OCI-LY7 (cell line): ENCODE data around the gene CTNNA3. TPM values are rescaled to one million over a fixed set of nuclear protein-coding genes. Genes with fewer than 3 reads are reported as not detected.
"Not testable (repeated sequence)": the region's sequence is repeated elsewhere in the genome, so short reads cannot be mapped to it uniquely, and the experiment has no call there.

Experiments used
- BruUV-seq: library from RNA; stranded (reverse); fragments of 400-500 nt; replicated peaks from 2 replicates; lab custom pipeline; 2021; lab: Mats Ljungman, UMichigan
- CTCF ChIA-PET: fragments of 300-600 bp; sonication (Branson Sonifier 250); formaldehyde crosslinking; loops from one replicate; lab custom pipeline; 2022; ENCODE audit warnings: antibody characterized with exemption; ENCODE audit not compliant: unreplicated experiment; lab: Charles Lee
- POLR2A ChIA-PET: fragments of 300-600 bp; sonication (Branson Sonifier 250); formaldehyde crosslinking; loops from one replicate; lab custom pipeline; 2022; ENCODE audit warnings: antibody characterized with exemption; lab: Charles Lee
- DNase-seq: peaks from one replicate; pipeline ENCODE4 v3.0.0-alpha.2; 2015; ENCODE audit warnings: low spot score
- H2AFZ ChIP-seq: fragments of 200-600 bp; sonication (generic), shearing (Covaris generic); 2 replicates; pipeline ENCODE4 v1.6.1; 2014; ENCODE audit warnings: mild to moderate bottlenecking, antibody characterized with exemption, low read length, moderate library complexity
- H3K27ac ChIP-seq: fragments of 200-600 bp; sonication (generic); 2 replicates; pipeline ENCODE4 v1.5.1; 2014; ENCODE audit warnings: mixed run types, low read depth, mild to moderate bottlenecking, moderate library complexity, low read length, inconsistent platforms; ENCODE audit not compliant: poor library complexity, severe bottlenecking
- H3K36me3 ChIP-seq: fragments of 200-600 bp; sonication (generic); 2 replicates; pipeline ENCODE4 v1.6.1; 2014; ENCODE audit warnings: mild to moderate bottlenecking, antibody characterized with exemption, low read length, moderate library complexity, mixed read lengths; ENCODE audit not compliant: insufficient read depth
- H3K4me1 ChIP-seq: fragments of 200-600 bp; sonication (generic); 2 replicates; pipeline ENCODE4 v1.5.1; 2014; ENCODE audit warnings: mild to moderate bottlenecking, low read length; ENCODE audit not compliant: insufficient read depth, poor library complexity, severe bottlenecking
- H3K4me2 ChIP-seq: fragments of 200-600 bp; sonication (generic); 2 replicates; pipeline ENCODE4 v1.6.1; 2014; ENCODE audit warnings: mild to moderate bottlenecking, low read length
- H3K4me3 ChIP-seq: fragments of 200-600 bp; sonication (generic); 2 replicates; pipeline ENCODE4 v1.5.1; 2014; ENCODE audit warnings: mild to moderate bottlenecking, low read depth, low read length; ENCODE audit not compliant: poor library complexity, severe bottlenecking
- H3K79me2 ChIP-seq: fragments of 200-600 bp; sonication (generic); 2 replicates; pipeline ENCODE4 v1.6.1; 2016; ENCODE audit warnings: low read depth, mild to moderate bottlenecking, low read length, moderate library complexity, mixed read lengths; ENCODE audit not compliant: insufficient read depth
- H3K9me2 ChIP-seq: fragments of 200-600 bp; sonication (generic); 2 replicates; pipeline ENCODE4 v1.6.1; 2016; ENCODE audit warnings: mild to moderate bottlenecking, low read length, mixed read lengths; ENCODE audit not compliant: insufficient read depth
- H3K9me3 ChIP-seq: fragments of 200-600 bp; sonication (generic); 2 replicates; pipeline ENCODE4 v1.6.1; 2014; ENCODE audit warnings: mild to moderate bottlenecking, mixed run types, low read length, mixed read lengths
- H4K20me1 ChIP-seq: fragments of 200-600 bp; sonication (generic); 2 replicates; pipeline ENCODE4 v1.6.1; 2014; ENCODE audit warnings: mild to moderate bottlenecking, antibody characterized with exemption, low read length, moderate library complexity, mixed read lengths; ENCODE audit not compliant: insufficient read depth
- CTCF ChIP-seq: fragments of 200-600 bp; sonication (generic); conservative IDR thresholded peaks from 2 replicates; pipeline ENCODE4 v1.5.1; 2014; ENCODE audit warnings: mild to moderate bottlenecking, antibody characterized with exemption, low read length, moderate library complexity, mixed read lengths
- EZH2phosphoT487 ChIP-seq: fragments of 200-600 bp; sonication (generic); IDR thresholded peaks from 2 replicates; pipeline ENCODE4 v1.6.1; 2018; ENCODE audit warnings: low read depth, borderline replicate concordance, mild to moderate bottlenecking, mixed run types, antibody characterized with exemption, low read length, moderate library complexity, mixed read lengths
- intact Hi-C: fragments of 100-400 bp; cut with micrococcal nuclease; formaldehyde crosslinking; loops from one replicate; pipeline ENCODE4 v1.10.0; 2022; ENCODE audit not compliant: unreplicated experiment
- total RNA-seq, 2 experiments: library from RNA; depleted of rRNA in 1 of 2; stranded (reverse); fragments of >200 nt in 1 of 2; shearing (Covaris generic) in 1 of 2; gene quantifications; 2 replicates each; pipeline ENCODE4 v1.2.3, GENCODE V29; 2014 to 2022

The CTNNA3 gene
- total RNA-seq, 2 experiments from 2014 or later: not detected

- H3K27ac ChIP-seq: no peak overlapping the region
- no TSS peak for BruUV-seq
- ChIA-PET POLR2A (no interaction called here), CTCF (no interaction called here)
- no peak overlapping the region for H3K4me3 ChIP-seq
- DNase-seq: no peak
- no peaks in the 10 kb centered on the region for H3K9me3 ChIP-seq
- no peak overlapping the region for H3K4me2 ChIP-seq
- intact Hi-C loops: no loop called here
- H3K36me3 ChIP-seq: no peaks in the 10 kb centered on the region
- no peaks in the 10 kb centered on the region for H4K20me1 ChIP-seq
- no peaks in the 10 kb centered on the region for H3K79me2 ChIP-seq
- H3K9me2 ChIP-seq: no peaks in the 10 kb centered on the region
- H2AFZ ChIP-seq: no peak overlapping the region
- no peaks in the 10 kb centered on the region for H3K4me1 ChIP-seq
- TF ChIP-seq CTCF (no peak), EZH2phosphoT487 (no peak)
Measured at GRCh38 chr10:66349076-66349475, 1346.9 kb downstream of the CTNNA3 start.

- Histone ChIP-seq H2AFZ (no peak overlapping the region), H3K4me1 (no peaks in the 10 kb centered on the region), H3K27ac (no peak overlapping the region), H3K9me2 (no peaks in the 10 kb centered on the region), H3K36me3 (no peaks in the 10 kb centered on the region), H3K4me2 (no peak overlapping the region), H3K9me3 (no peaks in the 10 kb centered on the region), H4K20me1 (no peaks in the 10 kb centered on the region), H3K79me2 (no peaks in the 10 kb centered on the region), H3K4me3 (no peak overlapping the region)
- ChIA-PET POLR2A (interaction anchor here (0.6 kb wide), 1 partner anchor 78 kb away, joined by 3 read pairs; no protein-coding TSS in a partner anchor), CTCF (no interaction called here)
- TF ChIP-seq EZH2phosphoT487: no peak
- no peak for TF ChIP-seq CTCF
- no peak for DNase-seq
- intact Hi-C loops: no loop called here
- BruUV-seq: no TSS peak
Measured at GRCh38 chr10:66337211-66337610, 1358.8 kb downstream of the CTNNA3 start.

GRCh38 chr10:66336791-66337190 is 1359.2 kb downstream of the CTNNA3 start:
- intact Hi-C loops: no loop called here
- Histone ChIP-seq H4K20me1 (no peaks in the 10 kb centered on the region), H3K79me2 (no peaks in the 10 kb centered on the region), H3K36me3 (no peaks in the 10 kb centered on the region), H3K4me2 (no peak overlapping the region), H3K27ac (no peak overlapping the region), H3K4me3 (no peak overlapping the region), H3K4me1 (no peaks in the 10 kb centered on the region), H3K9me3 (no peaks in the 10 kb centered on the region), H3K9me2 (no peaks in the 10 kb centered on the region), H2AFZ (no peak overlapping the region)
- CTCF ChIA-PET: no interaction called here
- BruUV-seq: no TSS peak
- DNase-seq: no peak
- no peak for TF ChIP-seq EZH2phosphoT487
- TF ChIP-seq CTCF: no peak
- POLR2A ChIA-PET: no interaction called here

- intact Hi-C loops, H3K4me3 ChIP-seq, H3K4me2 ChIP-seq, BruUV-seq, H3K36me3 ChIP-seq, H3K79me2 ChIP-seq, DNase-seq, H3K9me2 ChIP-seq, H3K27ac ChIP-seq, H2AFZ ChIP-seq, H4K20me1 ChIP-seq, CTCF ChIA-PET, H3K9me3 ChIP-seq, POLR2A ChIA-PET, H3K4me1 ChIP-seq: not testable (repeated sequence)
Measured at GRCh38 chr10:66335753-66336152, 1360.2 kb downstream of the CTNNA3 start.
